Stomach (tissue), 9 donors: ENCODE measurements around the gene PPP4R3A. TPM values are rescaled to one million over a fixed set of nuclear protein-coding genes. Genes with fewer than 3 reads are reported as not detected.

Source experiments
- DNase-seq, 2 donors: peaks; one replicate each; pipeline versions ENCODE4 v3.0.0 to v3.0.0-alpha.2; 2013 to 2019
- H3K27ac ChIP-seq, 5 donors: fragments of 200-600 bp in 4 of 5; sonication (generic) in 4 of 5; one replicate each; pipeline ENCODE4 v1.5.1; 2013 to 2019; ENCODE audit warnings: mild to moderate bottlenecking in 1 of 5, moderate library complexity in 1 of 5
- H3K27me3 ChIP-seq, 3 donors: fragments of 200-600 bp; sonication (generic); one replicate each; pipeline ENCODE4 v1.5.1; 2017 to 2019; ENCODE audit warnings: mixed run types in 1 of 3
- H3K36me3 ChIP-seq, 4 donors: fragments of 200-600 bp; sonication (generic); 1 replicate in 3 of 4; 2 replicates in 1 of 4; pipeline ENCODE4 v1.5.1; 2016 to 2019
- H3K4me1 ChIP-seq, 4 donors: fragments of 200-600 bp; sonication (generic); one replicate each; pipeline ENCODE4 v1.5.1; 2016 to 2019
- H3K4me3 ChIP-seq, 4 donors: fragments of 200-600 bp; sonication (generic) in 3 of 4; one replicate each; pipeline ENCODE4 v1.5.1; 2016 to 2019; ENCODE audit warnings: mild to moderate bottlenecking in 1 of 4
- H3K9me3 ChIP-seq, 4 donors: fragments of 200-600 bp; sonication (generic); one replicate each; pipeline ENCODE4 v1.5.1; 2016 to 2019
- EP300 ChIP-seq: sonication (generic); formaldehyde crosslinking; IDR thresholded peaks from one replicate; pipeline ENCODE4 v1.6.1; 2017; ENCODE audit warnings: antibody characterized with exemption
- POLR2A ChIP-seq, 4 donors: fragments of 450-650 bp; IDR thresholded peaks; one replicate each; pipeline ENCODE4 v1.6.1; 2016; ENCODE audit warnings: antibody characterized with exemption in 4 of 4, control low read depth in 2 of 4, mild to moderate bottlenecking in 1 of 4, moderate library complexity in 1 of 4
- POLR2AphosphoS5 ChIP-seq, 3 donors: sonication (generic); formaldehyde crosslinking; IDR thresholded peaks; one replicate each; pipeline ENCODE4 v1.6.1; 2016; ENCODE audit warnings: antibody characterized with exemption in 3 of 3
- WGBS, 5 donors: extraction: QIAGEN DNeasy Blood & Tissue Kit in 3 of 5; methylation state at CpG; one replicate each; pipeline versions ENCODE4 v1.1.5 to v1.1.7; 2013 to 2018; 5-methylcytosine and 5-hydroxymethylcytosine counted together
- intact Hi-C: fragments of 100-400 bp; cut with DNase I; formaldehyde crosslinking; loops from one replicate; pipeline ENCODE4 v1.15.1; 2023; ENCODE audit warnings: low total_unique reads
- polyA plus RNA-seq, 3 donors: library from polyadenylated mRNA; stranded (reverse); fragments of 200-250 nt; gene quantifications; one replicate each; pipeline ENCODE4 v1.2.3, GENCODE V29; 2013
- total RNA-seq, 5 donors: library from RNA; depleted of rRNA; stranded (reverse); fragments of >200 nt; gene quantifications; one replicate each; pipeline versions ENCODE4 v1.1.0 to v1.2.3, GENCODE V29; 2014 to 2016
- TF ChIP-seq, protein P1 (sequence below), 7 experiments: fragments of 450-650 bp in 4 of 7; fragments of 200-600 bp in 3 of 7; sonication (generic) in 3 of 7; IDR thresholded peaks; one replicate each; pipeline ENCODE4 v1.5.1; 2016 to 2019; ENCODE audit warnings: antibody characterized with exemption in 7 of 7, control low read depth in 2 of 7, mild to moderate bottlenecking in 1 of 7
- donor health status: healthy with polysubstance abuse.
- donor health status: Bipolar disorder and iron deficiency.
- donor health status: healthy.

The PPP4R3A gene
- total and polyA plus RNA-seq, 8 donors: 35.7 to 145 (median 68.2) TPM

DNA sequence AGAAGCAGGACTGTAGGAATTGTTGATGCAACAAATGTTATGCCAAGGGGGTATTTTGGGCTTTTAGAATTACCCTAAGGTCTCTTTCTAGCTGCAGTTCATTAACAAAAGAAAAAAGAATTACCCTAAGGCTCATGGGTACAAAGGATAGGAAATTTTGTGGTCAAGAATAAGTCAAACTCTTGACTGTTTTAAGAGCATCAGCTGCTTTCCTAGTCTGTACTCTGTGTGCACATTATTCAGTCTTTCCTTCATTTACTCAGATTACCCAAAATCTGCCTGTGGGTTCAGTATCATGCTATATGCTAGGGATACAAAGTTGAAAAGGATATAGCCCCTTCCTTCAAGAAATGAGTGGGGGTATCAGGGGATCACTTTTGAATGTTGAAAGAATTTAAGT lies 56.0 kb downstream of the PPP4R3A start:
- intact Hi-C loops: no loop called here
- no peak for DNase-seq
- H3K27ac ChIP-seq: no peak overlapping the region
- H3K27me3 ChIP-seq: no peaks in the 10 kb centered on the region
- no peaks in the 10 kb centered on the region for H3K9me3 ChIP-seq
- no peak overlapping the region for H3K4me3 ChIP-seq
- no peaks in the 10 kb centered on the region for H3K4me1 ChIP-seq
- TF ChIP-seq EP300 (no peak), POLR2A (IDR thresholded peaks at IDR 0.05) (no peak), POLR2AphosphoS5 (IDR thresholded peaks at IDR 0.05) (no peak)
- TF ChIP-seq, protein P1, sequence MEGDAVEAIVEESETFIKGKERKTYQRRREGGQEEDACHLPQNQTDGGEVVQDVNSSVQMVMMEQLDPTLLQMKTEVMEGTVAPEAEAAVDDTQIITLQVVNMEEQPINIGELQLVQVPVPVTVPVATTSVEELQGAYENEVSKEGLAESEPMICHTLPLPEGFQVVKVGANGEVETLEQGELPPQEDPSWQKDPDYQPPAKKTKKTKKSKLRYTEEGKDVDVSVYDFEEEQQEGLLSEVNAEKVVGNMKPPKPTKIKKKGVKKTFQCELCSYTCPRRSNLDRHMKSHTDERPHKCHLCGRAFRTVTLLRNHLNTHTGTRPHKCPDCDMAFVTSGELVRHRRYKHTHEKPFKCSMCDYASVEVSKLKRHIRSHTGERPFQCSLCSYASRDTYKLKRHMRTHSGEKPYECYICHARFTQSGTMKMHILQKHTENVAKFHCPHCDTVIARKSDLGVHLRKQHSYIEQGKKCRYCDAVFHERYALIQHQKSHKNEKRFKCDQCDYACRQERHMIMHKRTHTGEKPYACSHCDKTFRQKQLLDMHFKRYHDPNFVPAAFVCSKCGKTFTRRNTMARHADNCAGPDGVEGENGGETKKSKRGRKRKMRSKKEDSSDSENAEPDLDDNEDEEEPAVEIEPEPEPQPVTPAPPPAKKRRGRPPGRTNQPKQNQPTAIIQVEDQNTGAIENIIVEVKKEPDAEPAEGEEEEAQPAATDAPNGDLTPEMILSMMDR (IDR thresholded peaks at IDR 0.05): no peak
- peaks cover 24 to 47% (median 44%) of the 10 kb centered on the region in 4 donors for H3K36me3 ChIP-seq

DNA sequence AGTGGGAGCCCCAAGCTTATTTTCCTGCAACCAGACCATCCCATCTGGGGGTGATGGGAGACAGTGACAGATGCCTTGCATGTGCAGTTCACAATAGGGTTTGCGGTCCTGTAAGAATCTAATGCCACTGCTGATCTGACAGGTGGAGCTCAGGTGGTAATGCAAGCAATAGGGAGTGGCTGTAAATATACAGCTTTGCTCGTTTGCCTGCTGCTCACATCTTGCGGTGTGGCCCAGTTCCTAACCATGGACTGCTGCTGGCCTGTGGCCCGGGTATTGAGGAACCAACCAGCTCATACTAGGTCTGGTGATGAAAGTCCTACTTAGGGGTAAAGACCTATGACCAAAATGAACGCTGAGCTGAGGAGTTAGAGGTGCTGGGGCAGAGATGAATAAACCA lies 56.4 kb downstream of the PPP4R3A start:
- WGBS, 5 donors: 54 to 79% (median 69%) methylated on average over 5 of the region's 5 CpGs
- no peak overlapping the region for H3K4me3 ChIP-seq
- peak in 1 of 2 donors; percentile 32 for DNase-seq
- no peaks in the 10 kb centered on the region for H3K27me3 ChIP-seq
- no peaks in the 10 kb centered on the region for H3K4me1 ChIP-seq
- peaks cover 20 to 43% (median 40%) of the 10 kb centered on the region in 4 donors for H3K36me3 ChIP-seq
- intact Hi-C loops: no loop called here
- TF ChIP-seq, protein P1 (IDR thresholded peaks at IDR 0.05): no peak
- peak in 1 of 3 donors; percentile 7 for TF ChIP-seq POLR2AphosphoS5 (IDR thresholded peaks at IDR 0.05)
- H3K27ac ChIP-seq: no peak overlapping the region
- no peaks in the 10 kb centered on the region for H3K9me3 ChIP-seq

DNA sequence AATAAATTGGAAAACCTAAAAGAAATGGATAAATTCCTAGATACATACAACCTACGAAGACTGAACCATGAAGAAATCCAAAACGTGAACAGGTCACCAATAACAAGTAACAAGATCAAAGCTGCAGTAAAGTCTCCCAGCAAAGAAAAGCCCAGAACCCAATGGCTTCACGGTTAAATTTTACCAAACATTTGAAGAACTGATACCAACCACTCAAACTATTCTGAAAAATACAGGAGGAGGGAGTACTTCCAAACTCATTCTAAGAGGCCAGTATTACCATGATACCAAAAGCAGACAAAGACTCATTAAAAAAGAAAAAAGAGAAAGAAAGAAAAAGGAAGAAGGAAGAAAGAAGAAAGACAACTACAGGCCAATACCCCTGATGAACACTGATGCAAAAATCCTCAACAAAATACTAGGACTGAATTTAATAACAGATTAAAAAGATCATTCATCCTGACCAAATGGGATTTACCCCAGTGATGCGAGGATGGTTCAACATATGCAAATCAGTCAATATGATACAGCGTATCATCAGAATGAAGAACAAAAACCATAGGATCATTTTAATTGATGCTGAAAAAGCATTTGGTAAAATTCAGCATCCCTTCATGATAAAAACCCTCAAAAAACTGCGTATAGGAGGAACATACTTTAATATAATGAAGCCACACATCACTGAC lies 65.6 kb downstream of the PPP4R3A start:
- TF ChIP-seq POLR2A (IDR thresholded peaks at IDR 0.05): no peak
- no peak for TF ChIP-seq POLR2AphosphoS5 (IDR thresholded peaks at IDR 0.05)
- TF ChIP-seq, protein P1 (IDR thresholded peaks at IDR 0.05): no peak
- TF ChIP-seq EP300: no peak
- 86 to 90% (median 89%) methylated on average over 6 of the region's 6 CpGs for WGBS, 5 donors
- H3K36me3 ChIP-seq: no peaks in the 10 kb centered on the region
- no peaks in the 10 kb centered on the region for H3K27me3 ChIP-seq
- H3K4me1 ChIP-seq: no peaks in the 10 kb centered on the region
- no peak overlapping the region for H3K4me3 ChIP-seq
- intact Hi-C loops: no loop called here
- no peaks in the 10 kb centered on the region for H3K9me3 ChIP-seq
- H3K27ac ChIP-seq: no peak overlapping the region
- DNase-seq: no peak

DNA sequence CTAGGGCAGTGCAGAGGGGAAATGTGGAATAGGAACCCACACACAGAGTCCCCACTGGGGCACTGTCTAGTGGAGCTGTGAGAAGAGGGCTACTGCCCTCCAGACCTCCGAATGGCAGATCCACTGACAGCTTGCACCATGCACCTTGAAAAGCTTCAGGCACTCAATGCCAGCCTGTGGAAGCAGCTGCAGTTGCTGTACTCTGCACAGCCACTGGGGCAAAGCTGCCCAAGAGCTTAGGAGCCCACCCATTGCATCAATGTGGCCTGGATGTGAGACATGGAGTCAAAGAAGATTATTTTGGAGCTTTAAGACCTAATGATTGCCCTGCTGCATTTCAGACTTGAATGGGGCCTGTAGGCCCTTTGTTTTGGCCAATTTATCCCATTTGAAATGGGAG lies 70.8 kb downstream of the PPP4R3A start:
- TF ChIP-seq, protein P1 (IDR thresholded peaks at IDR 0.05): no peak
- TF ChIP-seq POLR2AphosphoS5 (IDR thresholded peaks at IDR 0.05) (no peak), EP300 (no peak), POLR2A (IDR thresholded peaks at IDR 0.05) (no peak)
- no peak overlapping the region for H3K4me3 ChIP-seq
- WGBS, 5 donors: 61 to 93% (median 89%) methylated on average over 1 of the region's 1 CpG
- no peaks in the 10 kb centered on the region for H3K27me3 ChIP-seq
- no peaks in the 10 kb centered on the region for H3K36me3 ChIP-seq
- H3K27ac ChIP-seq: no peak overlapping the region
- intact Hi-C loops: no loop called here
- H3K4me1 ChIP-seq: no peaks in the 10 kb centered on the region
- H3K9me3 ChIP-seq: peaks cover 0 to 9% (median 3%) of the 10 kb centered on the region in 4 donors
- no peak for DNase-seq
